Tibial nerve (tissue), 4 donors: ENCODE results near the gene C6orf141. TPM values are rescaled to one million over a fixed set of nuclear protein-coding genes. Genes with fewer than 3 reads are reported as not detected.
A peak's percentile ranks its signal among the peaks of the same experiment; 100 is the strongest.

Experiments
- DNase-seq, 2 donors: peaks; one replicate each; pipeline ENCODE4 v3.0.0-alpha.2; 2019; ENCODE audit warnings: low spot score in 2 of 2
- H3K27ac ChIP-seq, 4 donors: fragments of 200-600 bp; sonication (generic) in 3 of 4; one replicate each; pipeline ENCODE4 v1.5.1; 2017 to 2019; ENCODE audit warnings: mild to moderate bottlenecking in 1 of 4
- H3K27me3 ChIP-seq, 2 donors: fragments of 200-600 bp; sonication (generic) in 1 of 2; one replicate each; pipeline versions ENCODE4 v1.5.1 to v1.6.0; 2017 to 2019
- H3K36me3 ChIP-seq, 3 donors: fragments of 200-600 bp; sonication (generic); one replicate each; pipeline ENCODE4 v1.5.1; 2018 to 2019
- H3K4me1 ChIP-seq, 4 donors: fragments of 200-600 bp; sonication (generic) in 3 of 4; one replicate each; pipeline ENCODE4 v1.5.1; 2017 to 2019
- H3K4me3 ChIP-seq, 4 donors: fragments of 200-600 bp; sonication (generic) in 3 of 4; one replicate each; pipeline ENCODE4 v1.5.1; 2017 to 2019; ENCODE audit warnings: mild to moderate bottlenecking in 1 of 4, moderate library complexity in 1 of 4
- H3K9me3 ChIP-seq, 4 donors: fragments of 200-600 bp; sonication (generic) in 3 of 4; one replicate each; pipeline ENCODE4 v1.5.1; 2017 to 2019
- CTCF ChIP-seq, 5 experiments: fragments of 200-600 bp in 3 of 5; fragments of 450-650 bp in 2 of 5; sonication (generic) in 3 of 5; IDR thresholded peaks; one replicate each; pipeline ENCODE4 v1.5.1; 2016 to 2019; ENCODE audit warnings: antibody characterized with exemption in 5 of 5, mild to moderate bottlenecking in 3 of 5, moderate library complexity in 2 of 5
- EP300 ChIP-seq, 2 donors: sonication (generic); formaldehyde crosslinking; IDR thresholded peaks; one replicate each; pipeline ENCODE4 v1.6.1; 2017; ENCODE audit warnings: antibody characterized with exemption in 2 of 2, mild to moderate bottlenecking in 1 of 2
- POLR2A ChIP-seq, 2 donors: fragments of 450-650 bp; IDR thresholded peaks; one replicate each; pipeline ENCODE4 v1.6.1; 2017; ENCODE audit warnings: antibody characterized with exemption in 2 of 2, mild to moderate bottlenecking in 2 of 2, moderate library complexity in 2 of 2
- WGBS, 2 donors: methylation state at CpG; one replicate each; pipeline ENCODE4 v1.1.5; 2018; 5-methylcytosine and 5-hydroxymethylcytosine counted together
- total RNA-seq, 4 donors: library from RNA; depleted of rRNA; stranded (reverse); fragments of >200 nt; gene quantifications; one replicate each; pipeline ENCODE4 v1.1.0, GENCODE V29; 2016

The C6orf141 gene
- 1 to 10 TPM in 3 of 4 donors, under 1 TPM in 1; 0.90 to 5.9 (median 4.5) TPM for total RNA-seq

GRCh38 chr6:49550492-49551077, at the start of gene C6orf141:
C6orf141 (plus strand) TSS chr6:49550668; CDS start chr6:49550793, 125 bp downstream.
- H3K4me3 ChIP-seq: peak within 1 kb of the TSS; percentile 32 to 66 (median 48)
- 1% methylated on average over 37 to 40 of the region's 42 CpGs for WGBS, 2 donors
- no peaks in the 10 kb centered on the region for H3K36me3 ChIP-seq
- no peak for DNase-seq
- H3K4me1 ChIP-seq: peaks cover 0 to 21% (median 6%) of the 10 kb centered on the region in 4 donors
- H3K27me3 ChIP-seq: peaks cover 0 to 20% of the 10 kb centered on the region in 2 donors
- H3K27ac ChIP-seq: peak within 1 kb of the TSS in 1 of 4 donors; percentile 35
- no peak for TF ChIP-seq EP300 (IDR thresholded peaks at IDR 0.05)
- no peak for TF ChIP-seq POLR2A (IDR thresholded peaks at IDR 0.05)
- TF ChIP-seq CTCF (IDR thresholded peaks at IDR 0.05): no peak
- no peaks in the 10 kb centered on the region for H3K9me3 ChIP-seq

- Histone ChIP-seq H3K4me3 (no peak overlapping the region), H3K27ac (no peak overlapping the region), H3K4me1 (no peaks in the 10 kb centered on the region), H3K27me3 (no peaks in the 10 kb centered on the region), H3K9me3 (no peaks in the 10 kb centered on the region), H3K36me3 (no peaks in the 10 kb centered on the region)
- WGBS, 2 donors: 89 to 93% methylated on average over 5 of the region's 5 CpGs
- DNase-seq: no peak
- TF ChIP-seq CTCF (IDR thresholded peaks at IDR 0.05): no peak
Measured at GRCh38 chr6:49504666-49505065, 45.8 kb upstream of the C6orf141 start.

- Histone ChIP-seq H3K27ac (no peak overlapping the region), H3K27me3 (no peaks in the 10 kb centered on the region), H3K36me3 (no peaks in the 10 kb centered on the region), H3K4me3 (no peak overlapping the region), H3K9me3 (no peaks in the 10 kb centered on the region), H3K4me1 (no peaks in the 10 kb centered on the region)
- no peak for DNase-seq
- TF ChIP-seq CTCF (IDR thresholded peaks at IDR 0.05) (no peak), POLR2A (IDR thresholded peaks at IDR 0.05) (no peak), EP300 (IDR thresholded peaks at IDR 0.05) (no peak)
- WGBS, 2 donors: 81 to 86% methylated on average over 5 of the region's 5 CpGs
Measured at GRCh38 chr6:49506569-49507111, 43.8 kb upstream of the C6orf141 start.

GRCh38 chr6:49509342-49509741, 41.1 kb upstream of the C6orf141 start:
- Histone ChIP-seq H3K4me3 (no peak overlapping the region), H3K4me1 (no peaks in the 10 kb centered on the region), H3K36me3 (no peaks in the 10 kb centered on the region), H3K27me3 (no peaks in the 10 kb centered on the region), H3K9me3 (no peaks in the 10 kb centered on the region), H3K27ac (no peak overlapping the region)
- no peak for TF ChIP-seq POLR2A (IDR thresholded peaks at IDR 0.05)
- WGBS, 2 donors: 73 to 74% methylated on average over 3 of the region's 3 CpGs
- DNase-seq: no peak

- H3K4me3 ChIP-seq: no peak overlapping the region
- WGBS, 2 donors: 49 to 52% methylated on average over 2 of the region's 2 CpGs
- DNase-seq: no peak
- no peaks in the 10 kb centered on the region for H3K9me3 ChIP-seq
- no peaks in the 10 kb centered on the region for H3K27me3 ChIP-seq
- TF ChIP-seq POLR2A (IDR thresholded peaks at IDR 0.05): no peak
- TF ChIP-seq CTCF (IDR thresholded peaks at IDR 0.05): no peak
- no peak for TF ChIP-seq EP300 (IDR thresholded peaks at IDR 0.05)
- no peaks in the 10 kb centered on the region for H3K4me1 ChIP-seq
- H3K36me3 ChIP-seq: no peaks in the 10 kb centered on the region
- no peak overlapping the region for H3K27ac ChIP-seq
Measured at GRCh38 chr6:49513153-49513989, 37.1 kb upstream of the C6orf141 start.
